Vagina (tissue), 2 donors: ENCODE data around the gene NMUR2. TPM values are rescaled to one million over a fixed set of nuclear protein-coding genes. Genes with fewer than 3 reads are reported as not detected.

Experiments
- DNase-seq, 2 donors: peaks; one replicate each; pipeline ENCODE4 v3.0.0-alpha.2; 2017; ENCODE audit errors: extremely low spot score in 2 of 2
- H3K27ac ChIP-seq: fragments of 200-600 bp; sonication (generic); one replicate; pipeline ENCODE4 v1.5.1; 2019
- H3K27me3 ChIP-seq: fragments of 200-600 bp; sonication (generic); one replicate; pipeline ENCODE4 v1.5.1; 2019
- H3K36me3 ChIP-seq, 2 donors: fragments of 200-600 bp; sonication (generic); one replicate each; pipeline ENCODE4 v1.5.1; 2017 to 2019
- H3K4me1 ChIP-seq: fragments of 200-600 bp; sonication (generic); one replicate; pipeline ENCODE4 v1.5.1; 2019
- H3K4me3 ChIP-seq, 2 donors: fragments of 200-600 bp; sonication (generic); 1 replicate in 1 of 2; 2 replicates in 1 of 2; pipeline ENCODE4 v1.5.1; 2016 to 2019
- H3K9me3 ChIP-seq: fragments of 200-600 bp; sonication (generic); one replicate; pipeline ENCODE4 v1.5.1; 2019
- CTCF ChIP-seq, 3 experiments: fragments of 450-650 bp in 2 of 3; fragments of 200-600 bp in 1 of 3; sonication (generic) in 1 of 3; IDR thresholded peaks; one replicate each; pipeline ENCODE4 v1.5.1; 2017 to 2019; ENCODE audit warnings: antibody characterized with exemption in 3 of 3, mild to moderate bottlenecking in 2 of 3, moderate library complexity in 2 of 3
- POLR2A ChIP-seq, 2 donors: fragments of 450-650 bp; IDR thresholded peaks; one replicate each; pipeline ENCODE4 v1.6.1; 2017; ENCODE audit warnings: antibody characterized with exemption in 2 of 2, mild to moderate bottlenecking in 2 of 2, moderate library complexity in 2 of 2
- POLR2AphosphoS5 ChIP-seq, 2 donors: sonication (generic); formaldehyde crosslinking; IDR thresholded peaks; one replicate each; pipeline ENCODE4 v1.9.0; 2017; ENCODE audit warnings: antibody characterized with exemption in 2 of 2, mild to moderate bottlenecking in 2 of 2, low read depth in 1 of 2; ENCODE audit not compliant: insufficient read depth in 1 of 2
- intact Hi-C: fragments of 100-400 bp; cut with DNase I; formaldehyde crosslinking; loops from one replicate; pipeline ENCODE4 v1.15.1; 2023
- total RNA-seq: library from RNA; depleted of rRNA; stranded (reverse); fragments of >200 nt; gene quantifications from one replicate; pipeline ENCODE4 v1.2.3, GENCODE V29; 2016

Gene NMUR2
- total RNA-seq, 1 donor from 2014 or later: not detected

- DNase-seq: no peak
- Histone ChIP-seq H3K9me3 (no peaks in the 10 kb centered on the region), H3K36me3 (no peaks in the 10 kb centered on the region), H3K4me3 (no peak overlapping the region), H3K27ac (no peak overlapping the region), H3K27me3 (no peaks in the 10 kb centered on the region), H3K4me1 (no peaks in the 10 kb centered on the region)
- intact Hi-C loops: no loop called here
- TF ChIP-seq CTCF (IDR thresholded peaks at IDR 0.05) (no peak), POLR2A (IDR thresholded peaks at IDR 0.05) (no peak), POLR2AphosphoS5 (IDR thresholded peaks at IDR 0.05; ENCODE audit: insufficient read depth in 1 of 2, low read depth in 1 of 2) (no peak)
Measured at GRCh38 chr5:152355061-152355460, 50.0 kb downstream of the NMUR2 start.

- Histone ChIP-seq H3K9me3 (no peaks in the 10 kb centered on the region), H3K27ac (no peak overlapping the region), H3K36me3 (no peaks in the 10 kb centered on the region), H3K4me1 (no peaks in the 10 kb centered on the region), H3K4me3 (no peak overlapping the region), H3K27me3 (no peaks in the 10 kb centered on the region)
- DNase-seq: no peak
- TF ChIP-seq POLR2AphosphoS5 (IDR thresholded peaks at IDR 0.05; ENCODE audit: insufficient read depth in 1 of 2, low read depth in 1 of 2) (no peak), CTCF (IDR thresholded peaks at IDR 0.05) (no peak)
- intact Hi-C loops: no loop called here
Measured at GRCh38 chr5:152353001-152353400, 52.1 kb downstream of the NMUR2 start.

- intact Hi-C loops: no loop called here
- TF ChIP-seq POLR2A (IDR thresholded peaks at IDR 0.05) (no peak), CTCF (IDR thresholded peaks at IDR 0.05) (peak in 2 of 3 experiments; percentile 11 to 27)
Measured at GRCh38 chr5:152349683-152350526, 55.2 kb downstream of the NMUR2 start.

More at GRCh38 chr5:152349683-152350526, 55.2 kb downstream of the NMUR2 start:
- Histone ChIP-seq H3K36me3 (no peaks in the 10 kb centered on the region), H3K9me3 (no peaks in the 10 kb centered on the region), H3K27me3 (no peaks in the 10 kb centered on the region), H3K4me1 (no peaks in the 10 kb centered on the region), H3K27ac (no peak overlapping the region), H3K4me3 (no peak overlapping the region)
- no peak for DNase-seq
